ENCODE data around the gene ABHD16B. TPM values are rescaled to one million over a fixed set of nuclear protein-coding genes. Genes with fewer than 3 reads are reported as not detected.

The ABHD16B gene
- total and polyA plus RNA-seq, 2 of the 13 experiments (the other 11 are each of a cell fraction or from before 2014, with no cell fraction given) = not detected

- TF ChIP-seq, protein P1, sequence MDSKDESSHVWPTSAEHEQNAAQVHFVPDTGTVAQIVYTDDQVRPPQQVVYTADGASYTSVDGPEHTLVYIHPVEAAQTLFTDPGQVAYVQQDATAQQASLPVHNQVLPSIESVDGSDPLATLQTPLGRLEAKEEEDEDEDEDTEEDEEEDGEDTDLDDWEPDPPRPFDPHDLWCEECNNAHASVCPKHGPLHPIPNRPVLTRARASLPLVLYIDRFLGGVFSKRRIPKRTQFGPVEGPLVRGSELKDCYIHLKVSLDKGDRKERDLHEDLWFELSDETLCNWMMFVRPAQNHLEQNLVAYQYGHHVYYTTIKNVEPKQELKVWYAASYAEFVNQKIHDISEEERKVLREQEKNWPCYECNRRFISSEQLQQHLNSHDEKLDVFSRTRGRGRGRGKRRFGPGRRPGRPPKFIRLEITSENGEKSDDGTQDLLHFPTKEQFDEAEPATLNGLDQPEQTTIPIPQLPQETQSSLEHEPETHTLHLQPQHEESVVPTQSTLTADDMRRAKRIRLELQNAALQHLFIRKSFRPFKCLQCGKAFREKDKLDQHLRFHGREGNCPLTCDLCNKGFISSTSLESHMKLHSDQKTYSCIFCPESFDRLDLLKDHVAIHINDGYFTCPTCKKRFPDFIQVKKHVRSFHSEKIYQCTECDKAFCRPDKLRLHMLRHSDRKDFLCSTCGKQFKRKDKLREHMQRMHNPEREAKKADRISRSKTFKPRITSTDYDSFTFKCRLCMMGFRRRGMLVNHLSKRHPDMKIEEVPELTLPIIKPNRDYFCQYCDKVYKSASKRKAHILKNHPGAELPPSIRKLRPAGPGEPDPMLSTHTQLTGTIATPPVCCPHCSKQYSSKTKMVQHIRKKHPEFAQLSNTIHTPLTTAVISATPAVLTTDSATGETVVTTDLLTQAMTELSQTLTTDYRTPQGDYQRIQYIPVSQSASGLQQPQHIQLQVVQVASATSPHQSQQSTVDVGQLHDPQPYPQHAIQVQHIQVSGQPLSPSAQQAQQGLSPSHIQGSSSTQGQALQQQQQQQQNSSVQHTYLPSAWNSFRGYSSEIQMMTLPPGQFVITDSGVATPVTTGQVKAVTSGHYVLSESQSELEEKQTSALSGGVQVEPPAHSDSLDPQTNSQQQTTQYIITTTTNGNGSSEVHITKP (CRISPR knock-in tag; IDR thresholded peaks at IDR 0.05; ENCODE audit: low read depth) = no peak
- TF ChIP-seq ZSCAN21 (CRISPR knock-in tag; IDR thresholded peaks at IDR 0.05; ENCODE audit: borderline replicate concordance) (no peak), CHD4 (IDR thresholded peaks at IDR 0.05; ENCODE audit: borderline replicate concordance, low read length) (no peak), HNRNPLL (IDR thresholded peaks at IDR 0.05; ENCODE audit: low read depth, low read length, poor library complexity, severe bottlenecking) (peak; percentile 16), POGZ (CRISPR knock-in tag; IDR thresholded peaks at IDR 0.05) (no peak), POLR2G (IDR thresholded peaks at IDR 0.05; ENCODE audit: low read depth, low read length) (no peak), SIN3A (IDR thresholded peaks at IDR 0.05; ENCODE audit: borderline replicate concordance, low read depth, low read length) (no peak), KMT2B (CRISPR knock-in tag; IDR thresholded peaks at IDR 0.05) (no peak), RFX1 (IDR thresholded peaks at IDR 0.05) (no peak), ZHX1 (CRISPR knock-in tag; IDR thresholded peaks at IDR 0.05; ENCODE audit: low read depth) (peak; percentile 45; the same call in 1 of the 2 replicates), ZSCAN22 (CRISPR knock-in tag; IDR thresholded peaks at IDR 0.05) (no peak), MIER2 (CRISPR knock-in tag; IDR thresholded peaks at IDR 0.05) (no peak), ZNF547 (CRISPR knock-in tag; IDR thresholded peaks at IDR 0.05) (no peak)
- TF ChIP-seq, protein P2, sequence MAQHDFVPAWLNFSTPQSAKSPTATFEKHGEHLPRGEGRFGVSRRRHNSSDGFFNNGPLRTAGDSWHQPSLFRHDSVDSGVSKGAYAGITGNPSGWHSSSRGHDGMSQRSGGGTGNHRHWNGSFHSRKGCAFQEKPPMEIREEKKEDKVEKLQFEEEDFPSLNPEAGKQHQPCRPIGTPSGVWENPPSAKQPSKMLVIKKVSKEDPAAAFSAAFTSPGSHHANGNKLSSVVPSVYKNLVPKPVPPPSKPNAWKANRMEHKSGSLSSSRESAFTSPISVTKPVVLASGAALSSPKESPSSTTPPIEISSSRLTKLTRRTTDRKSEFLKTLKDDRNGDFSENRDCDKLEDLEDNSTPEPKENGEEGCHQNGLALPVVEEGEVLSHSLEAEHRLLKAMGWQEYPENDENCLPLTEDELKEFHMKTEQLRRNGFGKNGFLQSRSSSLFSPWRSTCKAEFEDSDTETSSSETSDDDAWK (CRISPR knock-in tag; IDR thresholded peaks at IDR 0.05) = no peak
- TF ChIP-seq, protein P3, sequence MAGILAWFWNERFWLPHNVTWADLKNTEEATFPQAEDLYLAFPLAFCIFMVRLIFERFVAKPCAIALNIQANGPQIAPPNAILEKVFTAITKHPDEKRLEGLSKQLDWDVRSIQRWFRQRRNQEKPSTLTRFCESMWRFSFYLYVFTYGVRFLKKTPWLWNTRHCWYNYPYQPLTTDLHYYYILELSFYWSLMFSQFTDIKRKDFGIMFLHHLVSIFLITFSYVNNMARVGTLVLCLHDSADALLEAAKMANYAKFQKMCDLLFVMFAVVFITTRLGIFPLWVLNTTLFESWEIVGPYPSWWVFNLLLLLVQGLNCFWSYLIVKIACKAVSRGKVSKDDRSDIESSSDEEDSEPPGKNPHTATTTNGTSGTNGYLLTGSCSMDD (CRISPR knock-in tag; IDR thresholded peaks at IDR 0.05) = no peak
- TF ChIP-seq, protein P4, sequence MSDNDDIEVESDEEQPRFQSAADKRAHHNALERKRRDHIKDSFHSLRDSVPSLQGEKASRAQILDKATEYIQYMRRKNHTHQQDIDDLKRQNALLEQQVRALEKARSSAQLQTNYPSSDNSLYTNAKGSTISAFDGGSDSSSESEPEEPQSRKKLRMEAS (IDR thresholded peaks at IDR 0.05) = no peak; the same call in 1 of the 2 replicates
- TF ChIP-seq, protein P5, sequence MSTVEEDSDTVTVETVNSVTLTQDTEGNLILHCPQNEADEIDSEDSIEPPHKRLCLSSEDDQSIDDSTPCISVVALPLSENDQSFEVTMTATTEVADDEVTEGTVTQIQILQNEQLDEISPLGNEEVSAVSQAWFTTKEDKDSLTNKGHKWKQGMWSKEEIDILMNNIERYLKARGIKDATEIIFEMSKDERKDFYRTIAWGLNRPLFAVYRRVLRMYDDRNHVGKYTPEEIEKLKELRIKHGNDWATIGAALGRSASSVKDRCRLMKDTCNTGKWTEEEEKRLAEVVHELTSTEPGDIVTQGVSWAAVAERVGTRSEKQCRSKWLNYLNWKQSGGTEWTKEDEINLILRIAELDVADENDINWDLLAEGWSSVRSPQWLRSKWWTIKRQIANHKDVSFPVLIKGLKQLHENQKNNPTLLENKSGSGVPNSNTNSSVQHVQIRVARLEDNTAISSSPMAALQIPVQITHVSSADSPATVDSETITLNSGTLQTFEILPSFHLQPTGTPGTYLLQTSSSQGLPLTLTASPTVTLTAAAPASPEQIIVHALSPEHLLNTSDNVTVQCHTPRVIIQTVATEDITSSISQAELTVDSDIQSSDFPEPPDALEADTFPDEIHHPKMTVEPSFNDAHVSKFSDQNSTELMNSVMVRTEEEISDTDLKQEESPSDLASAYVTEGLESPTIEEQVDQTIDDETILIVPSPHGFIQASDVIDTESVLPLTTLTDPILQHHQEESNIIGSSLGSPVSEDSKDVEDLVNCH (CRISPR knock-in tag; IDR thresholded peaks at IDR 0.05) = no peak
These were observed 943 bp downstream of the ABHD16B start (continued) for GRCh38 chr20:63861981-63862901.

All from HepG2 (cell line).